GM12878 (cell line): ENCODE results near the gene TMPRSS3. TPM values are rescaled to one million over a fixed set of nuclear protein-coding genes. Genes with fewer than 3 reads are reported as not detected.

ENCODE experiments used
- ATAC-seq: fragments of 200-7000 bp; cut with Tn5 transposase; 3 replicates; pipeline ENCODE4 v1.9.1; 2020; ENCODE audit warnings: mild to moderate bottlenecking, moderate library complexity
- BruUV-seq: library from RNA; stranded (reverse); fragments of 400-500 nt; replicated peaks from 2 replicates; lab custom pipeline; 2021; lab: Mats Ljungman, UMichigan
- CTCF ChIA-PET: fragments of 300-600 bp; sonication (Branson Sonifier 250); formaldehyde crosslinking; extraction: SDS; loops from one replicate; lab custom pipeline; 2021; ENCODE audit warnings: inconsistent platforms; lab: Yijun Ruan, JAX
- POLR2A ChIA-PET: fragments of 350-600 bp; formaldehyde crosslinking; extraction: SDS; loops from one replicate; lab custom pipeline; 2021; ENCODE audit warnings: inconsistent platforms; lab: Charles Lee
- RAD21 ChIA-PET: fragments of 300-600 bp; sonication (Branson Sonifier 250); formaldehyde crosslinking; loops from one replicate; lab custom pipeline; 2023; ENCODE audit warnings: antibody characterized with exemption; ENCODE audit not compliant: unreplicated experiment; lab: Charles Lee
- SMC1A ChIA-PET: fragments of 300-600 bp; sonication (Branson Sonifier 250); formaldehyde crosslinking; loops from one replicate; lab custom pipeline; 2023; ENCODE audit not compliant: unreplicated experiment, uncharacterized antibody; lab: Charles Lee
- DNase-seq: peaks from one replicate; pipeline ENCODE4 v3.0.0-alpha.2; 2011; ENCODE audit warnings: low read depth, low spot score
- FAIRE-seq: peaks from 3 replicates; lab custom pipeline; 2011; peaks lifted over from hg19 to GRCh38; lab: Jason Lieb, UNC
- H2AFZ ChIP-seq: 2 replicates; pipeline ENCODE4 v1.6.0; 2011; ENCODE audit warnings: low read depth, low read length, control low read depth; ENCODE audit not compliant: control insufficient read depth
- H3K27ac ChIP-seq: 2 replicates; pipeline ENCODE4 v1.5.1; 2011; ENCODE audit warnings: control low read depth; ENCODE audit not compliant: control insufficient read depth, insufficient read depth
- H3K27me3 ChIP-seq, 2 experiments: replicated peaks in 1 of 2; 2 replicates each; pipeline versions ENCODE4 v1.6.0 to v1.6.1; 2011; ENCODE audit warnings: low read length in 1 of 2; ENCODE audit not compliant: control insufficient read depth in 2 of 2, insufficient read depth in 2 of 2
- H3K36me3 ChIP-seq, 2 experiments: 2 replicates each; pipeline ENCODE4 v1.5.1; 2011; ENCODE audit warnings: low read length in 1 of 2; ENCODE audit not compliant: control insufficient read depth in 2 of 2, insufficient read depth in 2 of 2
- H3K4me1 ChIP-seq: 2 replicates; pipeline ENCODE4 v1.6.1; 2011; ENCODE audit warnings: mild to moderate bottlenecking, low read length, moderate library complexity, mixed read lengths; ENCODE audit not compliant: control insufficient read depth, insufficient read depth
- H3K4me2 ChIP-seq: 2 replicates; pipeline ENCODE4 v1.6.0; 2011; ENCODE audit warnings: control low read depth; ENCODE audit not compliant: control insufficient read depth, insufficient read depth
- H3K4me3 ChIP-seq: fragments of 200-600 bp; sonication (generic); 2 replicates; pipeline ENCODE4 v1.5.1; 2016
- H3K79me2 ChIP-seq: 2 replicates; pipeline ENCODE4 v1.6.0; 2011; ENCODE audit warnings: low read length; ENCODE audit not compliant: control insufficient read depth, insufficient read depth
- H3K9ac ChIP-seq: 2 replicates; pipeline ENCODE4 v1.8.0; 2011; ENCODE audit warnings: low read length, control low read depth, mixed read lengths; ENCODE audit not compliant: control insufficient read depth, insufficient read depth
- H3K9me3 ChIP-seq: replicated peaks from 3 replicates; pipeline ENCODE4 v1.5.1; 2011; ENCODE audit warnings: mild to moderate bottlenecking, low read length; ENCODE audit not compliant: control insufficient read depth, insufficient read depth
- H4K20me1 ChIP-seq: 2 replicates; pipeline ENCODE4 v1.6.0; 2011; ENCODE audit not compliant: control insufficient read depth, insufficient read depth
- CEBPB ChIP-seq, 2 experiments: fragments of 150-350 bp in 1 of 2; IDR thresholded peaks; 2 replicates each; pipeline ENCODE4 v1.6.1; 2012 to 2014; ENCODE audit warnings: low read depth in 2 of 2, low read length in 2 of 2, borderline replicate concordance in 1 of 2, inconsistent platforms in 1 of 2
- IKZF1 ChIP-seq: fragments of 450-650 bp; conservative IDR thresholded peaks from 2 replicates; pipeline ENCODE4 v1.6.1; 2017; ENCODE audit warnings: antibody characterized with exemption, mild to moderate bottlenecking
- LARP7 ChIP-seq: fragments of 450-650 bp; IDR thresholded peaks from 2 replicates; pipeline ENCODE4 v1.6.1; 2017; ENCODE audit warnings: mild to moderate bottlenecking
- NFIC ChIP-seq: IDR thresholded peaks from 2 replicates; pipeline ENCODE4 v1.6.1; 2012; ENCODE audit warnings: low read depth, mild to moderate bottlenecking, inconsistent platforms, low read length, moderate library complexity
- NKRF ChIP-seq: fragments of 450-650 bp; conservative IDR thresholded peaks from 2 replicates; pipeline ENCODE4 v1.6.1; 2017; ENCODE audit warnings: mild to moderate bottlenecking, moderate library complexity
- NR2C2 ChIP-seq: IDR thresholded peaks from 2 replicates; pipeline ENCODE4 v1.6.1; 2011; ENCODE audit warnings: borderline replicate concordance, low read depth; ENCODE audit not compliant: control insufficient read depth, insufficient read length
- NRF1 ChIP-seq: conservative IDR thresholded peaks from 2 replicates; pipeline ENCODE4 v1.6.1; 2011; ENCODE audit warnings: mild to moderate bottlenecking, low read depth, low read length, improper control_type of control experiment
- RB1 ChIP-seq: fragments of 450-650 bp; formaldehyde crosslinking; IDR thresholded peaks from 2 replicates; pipeline ENCODE4 v1.6.1; 2017; ENCODE audit warnings: mild to moderate bottlenecking, borderline replicate concordance
- RFX5 ChIP-seq: IDR thresholded peaks from 2 replicates; pipeline ENCODE4 v1.6.1; 2011; ENCODE audit warnings: low read depth, low read length, improper control_type of control experiment
- TAF1 ChIP-seq: IDR thresholded peaks from 2 replicates; pipeline ENCODE4 v1.6.1; 2011; ENCODE audit warnings: mild to moderate bottlenecking, low read depth, low read length, borderline replicate concordance
- YBX1 ChIP-seq: fragments of 450-650 bp; IDR thresholded peaks from 2 replicates; pipeline ENCODE4 v1.6.1; 2016; ENCODE audit warnings: antibody characterized with exemption
- YY1 ChIP-seq: IDR thresholded peaks from 2 replicates; pipeline ENCODE4 v1.6.1; 2011; ENCODE audit warnings: low read depth, mild to moderate bottlenecking, low read length
- ZSCAN29 ChIP-seq: fragments of 450-650 bp; IDR thresholded peaks from 2 replicates; pipeline ENCODE4 v1.6.1; 2017; ENCODE audit warnings: mild to moderate bottlenecking, moderate library complexity
- WGBS: methylation state at CpG from one replicate; pipeline ENCODE4 v1.1.6; 2016; ENCODE audit warnings: low lambda C conversion rate; ENCODE audit not compliant: insufficient replicate concordance, insufficient coverage; ENCODE audit errors: missing lambda C conversion rate; 5-methylcytosine and 5-hydroxymethylcytosine counted together
- in situ Hi-C: fragments of 300-500 bp; cut with MboI; formaldehyde crosslinking; loops from 9 replicates; pipeline ENCODE4 v1.14.3; 2018; ENCODE audit warnings: mixed read lengths
- intact Hi-C: fragments of 100-400 bp; cut with micrococcal nuclease; formaldehyde crosslinking; loops from one replicate; pipeline ENCODE4 v1.14.2; 2022; ENCODE audit not compliant: unreplicated experiment
- polyA plus RNA-seq, 11 experiments: library from polyadenylated mRNA; depleted of rRNA in 4 of 11; unstranded in 6 of 11; stranded (reverse) in 5 of 11; fragments of >200 nt; fragmentation: Nextera tagmentation in 4 of 11; fragmentation: Illumina TruSeq in 1 of 11; extraction: Ambion mirVana in 4 of 11; extraction: Trizol in 1 of 11; gene quantifications; 1 replicate in 1 of 11; 2 replicates in 10 of 11; pipeline versions ENCODE4 v1.2.1 to v1.2.3, GENCODE V29; 2011 to 2016; ENCODE audit warnings: inconsistent platforms in 2 of 11, missing spikeins in 2 of 11, low read depth in 1 of 11
- total RNA-seq, 4 experiments: library from RNA; depleted of rRNA in 3 of 4; stranded (reverse); fragments of >200 nt in 3 of 4; fragmentation: Illumina TruSeq in 1 of 4; extraction: Trizol in 1 of 4; gene quantifications; 2 replicates each; pipeline versions ENCODE4 v1.2.1 to v1.2.3, GENCODE V29; 2013 to 2021
- TF ChIP-seq, protein P1 (sequence below): fragments of 450-650 bp; IDR thresholded peaks from 2 replicates; pipeline ENCODE4 v1.6.1; 2014; ENCODE audit warnings: mild to moderate bottlenecking
- TF ChIP-seq, protein P2 (sequence below), 3 experiments: IDR thresholded peaks in 2 of 3; conservative IDR thresholded peaks in 1 of 3; 2 replicates each; pipeline ENCODE4 v1.5.1; 2011; ENCODE audit warnings: low read depth in 3 of 3, low read length in 3 of 3, mild to moderate bottlenecking in 3 of 3, control low read depth in 2 of 3, moderate library complexity in 2 of 3, inconsistent platforms in 1 of 3, mixed read lengths in 1 of 3; ENCODE audit not compliant: control insufficient read depth in 2 of 3, insufficient read depth in 1 of 3; ENCODE audit errors: extremely low read depth in 1 of 3

Gene TMPRSS3
- total and polyA plus RNA-seq, 10 of the 15 experiments (the other 5 are each of a cell fraction or from before 2014, with no cell fraction given), result 0.51 to 1.5 (median 0.82) TPM; not detected in 1

GRCh38 chr21:42377951-42378340 is 17.9 kb downstream of the TMPRSS3 start (continued):
- TF ChIP-seq LARP7, result no peak
- TF ChIP-seq YBX1, result no peak
- no peak for TF ChIP-seq NRF1

GRCh38 chr21:42377211-42377950 is 18.5 kb downstream of the TMPRSS3 start:
- 51% methylated on average over 24 of the region's 24 CpGs for WGBS
- Histone ChIP-seq H3K4me1 (no peaks in the 10 kb centered on the region), H3K27me3 (no peaks in the 10 kb centered on the region), H3K4me3 (no peak overlapping the region), H3K4me2 (no peak overlapping the region), H3K9me3 (peaks cover under 1% of the 10 kb centered on the region; the same call in 2 of the 3 replicates), H2AFZ (no peak overlapping the region), H3K9ac (no peak overlapping the region), H3K27ac (no peak overlapping the region), H3K36me3 (no peaks in the 10 kb centered on the region), H4K20me1 (no peaks in the 10 kb centered on the region), H3K79me2 (no peaks in the 10 kb centered on the region)
- intact Hi-C loops, result loop anchor here (5.0 kb wide), 1 partner anchor 65 kb away; no protein-coding TSS in a partner anchor
- CTCF ChIA-PET, result interaction anchor here (0.6 to 3.8 kb wide), 7 partner anchors 11 to 224 kb away, joined by 3 to 15 read pairs (median 5); no protein-coding TSS in a partner anchor
- RAD21 ChIA-PET, result interaction anchor here (1.5 to 1.6 kb wide), 2 partner anchors 10 to 16 kb away, joined by 4 read pairs; partner anchors contain the start of gene TFF1
- DNase-seq (no peak), ATAC-seq (no peak), FAIRE-seq (no peak)
- SMC1A ChIA-PET, result interaction anchor here (0.7 to 1.6 kb wide), 6 partner anchors 10 to 161 kb away, joined by 3 to 6 read pairs (median 4); no protein-coding TSS in a partner anchor
- BruUV-seq, result no TSS peak
- POLR2A ChIA-PET, result interaction anchor here (0.6 to 0.9 kb wide), 2 partner anchors 24 to 64 kb away, joined by 5 read pairs; no protein-coding TSS in a partner anchor
- TF ChIP-seq NFIC (no peak), TAF1 (no peak), ZSCAN29 (no peak), RFX5 (no peak), YY1 (no peak), NKRF (no peak), IKZF1 (no peak), LARP7 (no peak), NR2C2 (no peak), CEBPB (IDR thresholded peaks at IDR 0.05; ENCODE audit: borderline replicate concordance in 1 of 2, low read depth in 2 of 2, low read length in 2 of 2) (no peak), RB1 (no peak)
- TF ChIP-seq, protein P1, sequence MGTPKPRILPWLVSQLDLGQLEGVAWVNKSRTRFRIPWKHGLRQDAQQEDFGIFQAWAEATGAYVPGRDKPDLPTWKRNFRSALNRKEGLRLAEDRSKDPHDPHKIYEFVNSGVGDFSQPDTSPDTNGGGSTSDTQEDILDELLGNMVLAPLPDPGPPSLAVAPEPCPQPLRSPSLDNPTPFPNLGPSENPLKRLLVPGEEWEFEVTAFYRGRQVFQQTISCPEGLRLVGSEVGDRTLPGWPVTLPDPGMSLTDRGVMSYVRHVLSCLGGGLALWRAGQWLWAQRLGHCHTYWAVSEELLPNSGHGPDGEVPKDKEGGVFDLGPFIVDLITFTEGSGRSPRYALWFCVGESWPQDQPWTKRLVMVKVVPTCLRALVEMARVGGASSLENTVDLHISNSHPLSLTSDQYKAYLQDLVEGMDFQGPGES, result no peak
- TF ChIP-seq, protein P2, sequence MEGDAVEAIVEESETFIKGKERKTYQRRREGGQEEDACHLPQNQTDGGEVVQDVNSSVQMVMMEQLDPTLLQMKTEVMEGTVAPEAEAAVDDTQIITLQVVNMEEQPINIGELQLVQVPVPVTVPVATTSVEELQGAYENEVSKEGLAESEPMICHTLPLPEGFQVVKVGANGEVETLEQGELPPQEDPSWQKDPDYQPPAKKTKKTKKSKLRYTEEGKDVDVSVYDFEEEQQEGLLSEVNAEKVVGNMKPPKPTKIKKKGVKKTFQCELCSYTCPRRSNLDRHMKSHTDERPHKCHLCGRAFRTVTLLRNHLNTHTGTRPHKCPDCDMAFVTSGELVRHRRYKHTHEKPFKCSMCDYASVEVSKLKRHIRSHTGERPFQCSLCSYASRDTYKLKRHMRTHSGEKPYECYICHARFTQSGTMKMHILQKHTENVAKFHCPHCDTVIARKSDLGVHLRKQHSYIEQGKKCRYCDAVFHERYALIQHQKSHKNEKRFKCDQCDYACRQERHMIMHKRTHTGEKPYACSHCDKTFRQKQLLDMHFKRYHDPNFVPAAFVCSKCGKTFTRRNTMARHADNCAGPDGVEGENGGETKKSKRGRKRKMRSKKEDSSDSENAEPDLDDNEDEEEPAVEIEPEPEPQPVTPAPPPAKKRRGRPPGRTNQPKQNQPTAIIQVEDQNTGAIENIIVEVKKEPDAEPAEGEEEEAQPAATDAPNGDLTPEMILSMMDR (IDR thresholded peaks at IDR 0.05 in 2 of 3, conservative IDR thresholded peaks at IDR 0.05 in 1 of 3; ENCODE audit: control insufficient read depth in 2 of 3, extremely low read depth in 1 of 3, insufficient read depth in 1 of 3, low read depth in 3 of 3, low read length in 3 of 3), result no peak
- in situ Hi-C loops, result loop anchor here (5.0 kb wide), 1 partner anchor 70 kb away; no protein-coding TSS in a partner anchor
